PC-9 (cell line): ENCODE data around the gene GPR141. TPM values are rescaled to one million over a fixed set of nuclear protein-coding genes. Genes with fewer than 3 reads are reported as not detected.

Source experiments
- BruUV-seq: library from RNA; stranded (reverse); fragments of 400-500 nt; replicated peaks from 2 replicates; lab custom pipeline; 2021; lab: Mats Ljungman, UMichigan
- CTCF ChIA-PET: fragments of 300-600 bp; sonication (Branson Sonifier 250); formaldehyde crosslinking; loops from one replicate; lab custom pipeline; 2022; ENCODE audit warnings: antibody characterized with exemption; lab: Charles Lee
- POLR2A ChIA-PET: fragments of 300-600 bp; sonication (Branson Sonifier 250); formaldehyde crosslinking; loops from one replicate; lab custom pipeline; 2022; ENCODE audit warnings: antibody characterized with exemption; ENCODE audit not compliant: unreplicated experiment; lab: Charles Lee
- DNase-seq, 2 experiments: peaks; one replicate each; pipeline versions ENCODE4 v3.0.0 to v3.0.0-alpha.2; 2015 to 2022; ENCODE audit warnings: mixed read lengths in 1 of 2
- H2AFZ ChIP-seq: fragments of 200-600 bp; sonication (generic); 2 replicates; pipeline ENCODE4 v1.8.1; 2017; ENCODE audit warnings: antibody characterized with exemption
- H3F3A ChIP-seq: fragments of 200-600 bp; sonication (generic); 2 replicates; pipeline ENCODE4 v1.8.1; 2017; ENCODE audit warnings: antibody characterized with exemption, mild to moderate bottlenecking, low read depth; ENCODE audit not compliant: insufficient read depth
- H3K27ac ChIP-seq: fragments of 200-600 bp; sonication (generic); 2 replicates; pipeline ENCODE4 v1.6.1; 2016; ENCODE audit warnings: mixed run types
- H3K27me3 ChIP-seq: fragments of 200-600 bp; sonication (generic); 2 replicates; pipeline ENCODE4 v1.6.1; 2016; ENCODE audit warnings: low read depth, mixed run types; ENCODE audit not compliant: insufficient read depth
- H3K36me3 ChIP-seq: fragments of 200-600 bp; sonication (generic); 2 replicates; pipeline ENCODE4 v1.6.1; 2016; ENCODE audit warnings: low read depth, mixed run types
- H3K4me1 ChIP-seq: fragments of 200-600 bp; sonication (generic); replicated peaks from 2 replicates; pipeline ENCODE4 v1.6.1; 2016; ENCODE audit warnings: mixed run types; ENCODE audit not compliant: insufficient read depth
- H3K4me2 ChIP-seq: fragments of 200-600 bp; sonication (generic); 2 replicates; pipeline ENCODE4 v1.6.1; 2017; ENCODE audit warnings: mixed run types
- H3K4me3 ChIP-seq: fragments of 200-600 bp; sonication (generic); 2 replicates; pipeline ENCODE4 v1.6.1; 2016; ENCODE audit warnings: mixed run types
- H3K79me2 ChIP-seq: fragments of 200-600 bp; sonication (generic); 2 replicates; pipeline ENCODE4 v1.6.1; 2017; ENCODE audit warnings: low read depth, mixed run types
- H3K9me2 ChIP-seq: fragments of 200-600 bp; sonication (generic); 2 replicates; pipeline ENCODE4 v1.8.1; 2017; ENCODE audit warnings: mild to moderate bottlenecking; ENCODE audit not compliant: insufficient read depth
- H3K9me3 ChIP-seq: fragments of 200-600 bp; sonication (generic); 2 replicates; pipeline ENCODE4 v1.8.1; 2016; ENCODE audit warnings: low read depth; ENCODE audit not compliant: insufficient read depth
- H4K20me1 ChIP-seq: fragments of 200-600 bp; sonication (generic); 2 replicates; pipeline ENCODE4 v1.8.1; 2017; ENCODE audit not compliant: insufficient read depth
- EZH2 ChIP-seq: fragments of 200-600 bp; sonication (generic); IDR thresholded peaks from 2 replicates; pipeline ENCODE4 v1.8.0; 2017; ENCODE audit warnings: antibody characterized with exemption, low read depth
- intact Hi-C: fragments of 100-400 bp; cut with micrococcal nuclease; formaldehyde crosslinking; loops from one replicate; pipeline ENCODE4 v1.10.0; 2022; ENCODE audit not compliant: unreplicated experiment
- total RNA-seq: library from RNA; stranded (reverse); gene quantifications from 2 replicates; pipeline ENCODE4 v1.2.3, GENCODE V29; 2021
- TF ChIP-seq, protein P1 (sequence below): fragments of 200-600 bp; sonication (generic); conservative IDR thresholded peaks from 2 replicates; pipeline ENCODE4 v1.6.1; 2017; ENCODE audit warnings: mixed run types, antibody characterized with exemption, mild to moderate bottlenecking, moderate library complexity

GPR141 gene
- total RNA-seq, 1 experiment from 2014 or later: not detected

DNA sequence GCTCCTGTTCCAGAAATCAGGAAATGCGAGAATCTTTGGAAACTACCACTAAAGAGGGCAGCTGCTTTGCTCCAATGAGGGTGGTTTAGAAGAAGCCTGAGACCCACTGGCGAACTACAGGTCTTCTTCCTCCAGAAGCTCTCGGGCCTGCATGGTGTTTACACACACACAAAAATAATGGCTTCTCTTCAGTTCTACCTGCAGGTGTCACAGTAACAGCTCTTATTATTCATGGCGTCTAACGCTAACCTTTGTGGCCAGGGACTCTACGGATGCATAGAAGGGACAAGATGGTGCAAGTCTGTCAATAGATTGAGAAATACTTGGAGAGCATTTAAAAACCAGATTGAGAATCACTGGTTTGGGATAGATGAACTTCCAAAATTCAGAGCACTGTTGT is 22.4 kb downstream of the GPR141 start:
- Histone ChIP-seq H3K4me2 (no peak overlapping the region), H3K4me3 (no peak overlapping the region), H3K27ac (no peak overlapping the region), H3K36me3 (no peaks in the 10 kb centered on the region), H4K20me1 (no peaks in the 10 kb centered on the region), H3K79me2 (no peaks in the 10 kb centered on the region), H3K4me1 (no peaks in the 10 kb centered on the region), H3K9me2 (peaks cover 3% of the 10 kb centered on the region; the same call in 1 of the 2 replicates), H3K9me3 (no peaks in the 10 kb centered on the region), H3K27me3 (no peaks in the 10 kb centered on the region), H2AFZ (0 out of 2 replicates have a peak overlapping the region, but pooled peaks have one; percentile 12), H3F3A (no peaks in the 10 kb centered on the region)
- intact Hi-C loops: no loop called here
- no peak for TF ChIP-seq EZH2
- TF ChIP-seq, protein P1, sequence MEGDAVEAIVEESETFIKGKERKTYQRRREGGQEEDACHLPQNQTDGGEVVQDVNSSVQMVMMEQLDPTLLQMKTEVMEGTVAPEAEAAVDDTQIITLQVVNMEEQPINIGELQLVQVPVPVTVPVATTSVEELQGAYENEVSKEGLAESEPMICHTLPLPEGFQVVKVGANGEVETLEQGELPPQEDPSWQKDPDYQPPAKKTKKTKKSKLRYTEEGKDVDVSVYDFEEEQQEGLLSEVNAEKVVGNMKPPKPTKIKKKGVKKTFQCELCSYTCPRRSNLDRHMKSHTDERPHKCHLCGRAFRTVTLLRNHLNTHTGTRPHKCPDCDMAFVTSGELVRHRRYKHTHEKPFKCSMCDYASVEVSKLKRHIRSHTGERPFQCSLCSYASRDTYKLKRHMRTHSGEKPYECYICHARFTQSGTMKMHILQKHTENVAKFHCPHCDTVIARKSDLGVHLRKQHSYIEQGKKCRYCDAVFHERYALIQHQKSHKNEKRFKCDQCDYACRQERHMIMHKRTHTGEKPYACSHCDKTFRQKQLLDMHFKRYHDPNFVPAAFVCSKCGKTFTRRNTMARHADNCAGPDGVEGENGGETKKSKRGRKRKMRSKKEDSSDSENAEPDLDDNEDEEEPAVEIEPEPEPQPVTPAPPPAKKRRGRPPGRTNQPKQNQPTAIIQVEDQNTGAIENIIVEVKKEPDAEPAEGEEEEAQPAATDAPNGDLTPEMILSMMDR: no peak
- peak in 1 of 2 experiments; percentile 42 for DNase-seq
- CTCF ChIA-PET: no interaction called here
- POLR2A ChIA-PET: no interaction called here
- BruUV-seq: no TSS peak

DNA sequence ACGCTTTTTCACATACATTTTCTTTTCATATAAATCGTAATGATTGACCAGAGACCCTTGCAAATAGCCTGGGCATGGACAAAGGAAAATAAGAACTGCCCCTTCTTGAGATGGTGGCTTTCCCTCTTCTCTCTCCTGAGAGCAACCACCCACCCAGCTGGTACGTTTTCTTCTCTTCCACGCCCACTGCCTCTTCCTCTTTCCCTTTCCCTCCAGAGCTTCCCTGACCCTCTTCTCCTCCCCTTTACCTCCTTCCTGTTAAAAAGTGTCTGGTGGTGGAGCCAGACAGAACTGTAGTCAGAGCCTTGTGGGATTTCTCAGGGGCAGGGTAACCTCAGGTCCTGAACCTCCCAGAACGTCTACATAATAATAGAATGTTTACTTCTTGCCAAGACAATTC is 23.2 kb downstream of the GPR141 start:
- BruUV-seq: no TSS peak
- H3K9me3 ChIP-seq: no peaks in the 10 kb centered on the region
- ChIA-PET CTCF (no interaction called here), POLR2A (no interaction called here)
- no peaks in the 10 kb centered on the region for H3K4me1 ChIP-seq
- H3K9me2 ChIP-seq: peaks cover 3% of the 10 kb centered on the region; the same call in 1 of the 2 replicates
- H3K27me3 ChIP-seq: no peaks in the 10 kb centered on the region
- H3K79me2 ChIP-seq: no peaks in the 10 kb centered on the region
- TF ChIP-seq, protein P1: no peak
- no peak for TF ChIP-seq EZH2
- H3K4me2 ChIP-seq: no peak overlapping the region
- no peak overlapping the region for H2AFZ ChIP-seq
- intact Hi-C loops: no loop called here
- H3F3A ChIP-seq: no peaks in the 10 kb centered on the region
- no peaks in the 10 kb centered on the region for H3K36me3 ChIP-seq
- DNase-seq: no peak
- H3K4me3 ChIP-seq: no peak overlapping the region
- no peaks in the 10 kb centered on the region for H4K20me1 ChIP-seq
- no peak overlapping the region for H3K27ac ChIP-seq

DNA sequence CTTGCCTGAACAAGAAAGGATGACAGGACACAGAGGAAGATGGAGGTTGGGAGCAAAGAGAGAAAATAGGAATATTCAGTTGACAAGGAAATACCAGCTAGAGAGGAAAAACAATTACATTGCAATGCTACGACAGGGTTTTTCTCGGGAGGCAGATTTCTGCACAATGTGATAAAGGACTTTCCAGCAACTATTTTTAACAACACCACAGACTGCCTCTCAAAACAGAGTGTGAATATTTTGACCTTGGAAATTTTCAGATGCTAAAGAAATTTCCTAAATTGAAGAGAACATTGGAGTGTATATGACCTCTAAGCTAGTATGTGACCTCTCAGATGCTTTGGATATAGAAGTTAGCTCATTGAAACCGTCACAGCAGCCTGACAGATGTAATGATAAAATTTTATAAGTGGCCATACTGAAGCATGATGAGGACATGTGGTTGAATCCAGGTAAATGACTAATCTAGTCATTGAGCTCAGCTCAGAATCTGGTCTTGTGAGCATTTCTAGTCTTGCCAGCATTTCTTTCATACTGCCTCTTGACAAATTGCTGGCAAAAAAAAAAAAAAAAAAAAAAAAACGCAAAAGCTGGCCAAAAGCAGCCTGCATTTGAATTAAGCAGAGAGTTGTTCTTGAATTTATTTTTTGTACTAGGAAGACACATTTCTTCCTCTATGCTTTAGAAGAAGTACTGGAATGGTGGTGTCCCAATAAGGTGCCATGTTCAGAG is 24.4 kb downstream of the GPR141 start:
- no peaks in the 10 kb centered on the region for H3F3A ChIP-seq
- no peak overlapping the region for H3K27ac ChIP-seq
- ChIA-PET CTCF (interaction anchor here (0.7 kb wide), 1 partner anchor 22 kb away, joined by 10 read pairs; no protein-coding TSS in a partner anchor), POLR2A (no interaction called here)
- no peak overlapping the region for H3K4me3 ChIP-seq
- DNase-seq: no peak
- no peaks in the 10 kb centered on the region for H3K4me1 ChIP-seq
- TF ChIP-seq, protein P1: no peak
- no peak for TF ChIP-seq EZH2
- intact Hi-C loops: no loop called here
- BruUV-seq: no TSS peak
- no peak overlapping the region for H2AFZ ChIP-seq
- H3K9me3 ChIP-seq: no peaks in the 10 kb centered on the region
- no peaks in the 10 kb centered on the region for H3K36me3 ChIP-seq
- no peaks in the 10 kb centered on the region for H3K27me3 ChIP-seq
- H3K9me2 ChIP-seq: peaks cover 3% of the 10 kb centered on the region; the same call in 1 of the 2 replicates
- no peaks in the 10 kb centered on the region for H3K79me2 ChIP-seq
- no peaks in the 10 kb centered on the region for H4K20me1 ChIP-seq
- H3K4me2 ChIP-seq: no peak overlapping the region
